Gastrocnemius medialis (tissue), 4 donors: ENCODE measurements around the gene KANK2.

Experiments
- POLR2A ChIP-seq, 2 donors: fragments of 450-650 bp; IDR thresholded peaks; one replicate each; pipeline ENCODE4 v1.6.1; 2017; ENCODE audit warnings: antibody characterized with exemption in 2 of 2, mild to moderate bottlenecking in 2 of 2, moderate library complexity in 2 of 2
- TF ChIP-seq, protein P1 (sequence below), 5 experiments: fragments of 450-650 bp in 3 of 5; fragments of 200-600 bp in 2 of 5; sonication (generic) in 2 of 5; IDR thresholded peaks in 4 of 5; conservative IDR thresholded peaks in 1 of 5; 1 replicate in 4 of 5; 2 replicates in 1 of 5; pipeline ENCODE4 v1.5.1; 2016 to 2019; ENCODE audit warnings: antibody characterized with exemption in 5 of 5, mild to moderate bottlenecking in 3 of 5, moderate library complexity in 3 of 5

DNA sequence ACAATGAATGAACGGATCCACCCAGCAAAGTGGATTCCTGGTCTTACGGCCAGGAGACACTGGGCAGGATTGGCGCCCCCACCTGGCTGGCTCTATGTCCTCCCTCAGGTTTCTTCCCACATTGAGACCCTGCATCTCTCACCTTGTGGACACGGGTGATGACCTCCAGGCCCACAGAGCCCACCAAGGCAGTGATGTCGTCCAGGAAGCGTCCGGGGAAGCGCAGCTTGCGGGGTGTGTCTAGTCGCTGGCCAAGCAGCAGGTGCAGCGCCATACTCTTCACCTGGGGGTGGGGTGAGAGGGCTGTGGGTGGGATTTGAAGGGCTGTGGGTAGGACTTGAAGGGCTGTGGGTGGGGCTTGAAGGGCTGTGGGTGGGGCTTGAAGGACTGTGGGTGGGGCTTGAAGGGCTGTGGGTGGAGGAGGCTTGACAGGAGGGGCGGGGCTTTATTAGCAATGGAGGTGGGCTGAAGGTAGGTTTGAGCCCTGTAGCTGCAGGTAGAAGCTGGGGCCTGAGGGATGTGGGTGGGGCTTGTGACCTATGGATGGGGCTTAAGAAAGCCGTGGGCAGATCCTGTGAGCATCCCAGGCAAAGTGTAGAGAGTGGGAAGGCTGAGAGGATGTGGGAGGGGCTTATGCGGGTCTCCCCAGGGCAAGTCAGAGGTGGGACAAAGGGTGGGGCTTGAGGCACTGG is 30.0 kb upstream of the KANK2 start:
- TF ChIP-seq, protein P1, sequence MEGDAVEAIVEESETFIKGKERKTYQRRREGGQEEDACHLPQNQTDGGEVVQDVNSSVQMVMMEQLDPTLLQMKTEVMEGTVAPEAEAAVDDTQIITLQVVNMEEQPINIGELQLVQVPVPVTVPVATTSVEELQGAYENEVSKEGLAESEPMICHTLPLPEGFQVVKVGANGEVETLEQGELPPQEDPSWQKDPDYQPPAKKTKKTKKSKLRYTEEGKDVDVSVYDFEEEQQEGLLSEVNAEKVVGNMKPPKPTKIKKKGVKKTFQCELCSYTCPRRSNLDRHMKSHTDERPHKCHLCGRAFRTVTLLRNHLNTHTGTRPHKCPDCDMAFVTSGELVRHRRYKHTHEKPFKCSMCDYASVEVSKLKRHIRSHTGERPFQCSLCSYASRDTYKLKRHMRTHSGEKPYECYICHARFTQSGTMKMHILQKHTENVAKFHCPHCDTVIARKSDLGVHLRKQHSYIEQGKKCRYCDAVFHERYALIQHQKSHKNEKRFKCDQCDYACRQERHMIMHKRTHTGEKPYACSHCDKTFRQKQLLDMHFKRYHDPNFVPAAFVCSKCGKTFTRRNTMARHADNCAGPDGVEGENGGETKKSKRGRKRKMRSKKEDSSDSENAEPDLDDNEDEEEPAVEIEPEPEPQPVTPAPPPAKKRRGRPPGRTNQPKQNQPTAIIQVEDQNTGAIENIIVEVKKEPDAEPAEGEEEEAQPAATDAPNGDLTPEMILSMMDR (IDR thresholded peaks at IDR 0.05 in 4 of 5, conservative IDR thresholded peaks at IDR 0.05 in 1 of 5), result no peak
- TF ChIP-seq POLR2A (IDR thresholded peaks at IDR 0.05), result no peak
